HG03045 (cell line): Measurements from ENCODE around the gene LMOD2.
"Not testable (repeated sequence)": the region's sequence is repeated elsewhere in the genome, so short reads cannot be mapped to it uniquely, and the experiment has no call there.

Experiments used
- ATAC-seq: cut with Tn5 transposase; IDR thresholded peaks from one replicate; pipeline ENCODE4 v1.9.1; 2021; ENCODE audit warnings: mild to moderate bottlenecking, moderate library complexity; ENCODE audit not compliant: unreplicated experiment

Gene LMOD2, protein sequence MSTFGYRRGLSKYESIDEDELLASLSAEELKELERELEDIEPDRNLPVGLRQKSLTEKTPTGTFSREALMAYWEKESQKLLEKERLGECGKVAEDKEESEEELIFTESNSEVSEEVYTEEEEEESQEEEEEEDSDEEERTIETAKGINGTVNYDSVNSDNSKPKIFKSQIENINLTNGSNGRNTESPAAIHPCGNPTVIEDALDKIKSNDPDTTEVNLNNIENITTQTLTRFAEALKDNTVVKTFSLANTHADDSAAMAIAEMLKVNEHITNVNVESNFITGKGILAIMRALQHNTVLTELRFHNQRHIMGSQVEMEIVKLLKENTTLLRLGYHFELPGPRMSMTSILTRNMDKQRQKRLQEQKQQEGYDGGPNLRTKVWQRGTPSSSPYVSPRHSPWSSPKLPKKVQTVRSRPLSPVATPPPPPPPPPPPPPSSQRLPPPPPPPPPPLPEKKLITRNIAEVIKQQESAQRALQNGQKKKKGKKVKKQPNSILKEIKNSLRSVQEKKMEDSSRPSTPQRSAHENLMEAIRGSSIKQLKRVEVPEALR

DNA sequence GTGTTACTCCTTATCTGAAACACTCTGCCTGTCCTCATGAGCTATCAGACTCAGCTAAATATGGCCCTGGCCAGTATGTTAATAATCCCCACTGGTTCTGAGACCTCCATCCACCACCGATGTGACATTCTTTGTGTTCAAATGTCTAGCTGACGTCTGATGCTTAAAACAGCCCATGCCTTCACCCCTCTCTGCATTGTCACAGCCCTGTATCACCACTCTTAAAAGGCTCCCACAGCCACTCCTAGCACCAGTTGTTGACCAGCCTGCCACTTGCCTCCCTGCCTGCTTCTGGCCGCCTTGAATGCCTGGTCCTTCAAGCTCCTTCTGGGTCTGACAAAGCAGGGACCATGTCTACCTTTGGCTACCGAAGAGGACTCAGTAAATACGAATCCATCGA lies at the start of gene LMOD2:
Gene LMOD2, plus strand, starts transcription at position 253 of the 400 bp plus-strand sequence. Its CDS starts 98 bp downstream, at position 351.
- ATAC-seq: no peak

DNA sequence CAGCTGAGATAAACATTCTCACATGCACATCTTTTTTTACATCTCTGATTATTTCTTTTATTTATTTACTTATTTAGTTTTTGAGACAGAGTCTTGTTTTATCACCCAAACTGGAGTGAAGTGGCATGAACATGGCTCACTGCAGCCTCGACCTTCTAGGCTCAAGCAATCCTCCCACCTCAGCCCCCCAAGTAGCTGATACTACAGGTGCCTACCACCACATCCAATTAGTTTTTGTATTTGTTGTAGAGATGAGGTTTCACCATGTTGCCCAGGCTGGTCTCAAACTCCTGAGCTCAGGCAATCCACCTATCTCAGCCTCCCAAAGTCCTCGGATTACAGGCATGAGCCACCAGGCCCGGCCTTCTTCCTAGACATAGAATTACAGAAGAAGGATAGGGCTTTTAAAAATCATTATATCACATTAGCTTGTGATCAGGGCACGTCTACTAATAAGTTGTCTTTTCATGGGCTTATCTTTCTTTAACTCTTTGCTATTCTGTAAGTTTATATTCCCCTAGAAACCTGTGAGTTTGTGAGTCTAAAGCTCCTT lies 48.2 kb upstream of the LMOD2 start:
- no peak for ATAC-seq

DNA sequence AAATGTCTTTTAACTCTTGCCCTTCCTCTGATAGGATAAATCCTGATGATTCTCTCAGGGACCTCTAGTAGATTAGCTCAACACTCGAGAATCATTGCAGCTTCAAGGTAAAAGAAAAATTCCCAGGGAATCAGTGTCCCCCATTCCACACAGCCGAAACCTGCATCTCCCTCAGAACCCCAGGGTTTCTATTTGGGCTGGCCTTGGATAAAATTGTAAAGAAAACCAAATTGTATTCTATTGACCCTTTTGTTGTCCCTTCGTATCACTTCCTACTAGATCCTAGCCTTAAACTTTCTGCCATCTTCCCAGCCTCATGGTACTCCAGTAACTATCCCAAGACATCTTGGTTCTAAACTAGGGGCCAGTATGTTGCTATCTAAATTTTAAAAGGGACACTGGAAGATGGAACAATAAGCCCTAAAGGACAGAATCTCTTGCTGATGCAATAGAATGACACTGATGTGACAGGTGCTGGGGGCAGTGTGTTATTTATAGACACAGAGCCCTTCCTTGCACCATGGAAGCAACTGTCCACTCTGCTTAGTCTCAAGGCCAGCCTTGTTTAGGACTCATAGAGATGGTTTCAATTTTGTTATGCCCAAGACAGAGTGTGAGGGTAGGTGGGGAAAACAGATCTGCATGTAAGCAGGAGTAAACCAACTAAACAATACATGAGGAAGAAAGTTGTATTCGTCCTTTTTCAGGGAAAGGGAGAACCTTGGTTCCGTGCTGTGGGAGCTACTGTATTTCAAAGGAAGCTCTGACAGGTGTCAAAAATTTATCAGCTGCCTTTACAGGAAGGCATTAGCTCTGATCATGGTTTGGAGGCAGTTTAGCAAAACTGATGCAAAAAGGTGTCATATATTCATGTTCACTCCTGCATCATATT lies 46.4 kb upstream of the LMOD2 start:
- no peak for ATAC-seq

DNA sequence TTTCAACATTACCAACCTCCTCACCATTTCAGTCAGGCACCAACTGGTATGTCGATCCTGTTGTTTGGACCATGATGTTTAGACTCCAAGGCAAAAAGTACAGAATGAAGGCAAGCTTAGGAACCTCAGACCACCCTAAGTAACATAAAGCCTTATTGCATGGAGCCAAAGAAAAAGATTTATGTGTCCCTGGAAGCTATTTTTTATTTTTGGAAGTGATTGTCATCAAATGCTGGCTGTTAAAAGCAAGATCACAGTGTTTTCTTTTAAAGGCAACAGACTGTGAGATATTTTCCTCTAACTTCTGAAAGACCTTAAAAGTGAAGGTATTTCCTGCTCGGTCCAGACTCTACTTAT lies 45.8 kb upstream of the LMOD2 start:
- ATAC-seq: no peak

DNA sequence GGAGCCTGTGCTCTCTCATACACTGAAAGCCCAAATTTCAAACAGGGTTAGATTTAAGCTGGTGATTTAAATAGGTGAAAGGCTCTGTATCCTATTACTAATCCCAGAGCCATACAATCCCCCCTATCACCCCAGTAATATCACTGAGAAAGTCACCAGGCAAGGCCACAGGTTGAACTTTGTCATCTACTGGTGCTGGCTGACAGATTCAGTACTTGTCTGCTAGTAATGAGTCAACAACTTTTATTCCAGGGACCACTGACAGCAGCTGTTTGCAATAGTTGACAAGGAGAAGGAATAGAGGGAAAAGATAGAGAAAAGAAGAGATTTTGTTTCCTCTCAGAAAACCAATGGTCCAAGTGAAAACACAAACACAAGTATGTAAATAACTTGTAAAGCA lies 43.6 kb upstream of the LMOD2 start:
- no peak for ATAC-seq

DNA sequence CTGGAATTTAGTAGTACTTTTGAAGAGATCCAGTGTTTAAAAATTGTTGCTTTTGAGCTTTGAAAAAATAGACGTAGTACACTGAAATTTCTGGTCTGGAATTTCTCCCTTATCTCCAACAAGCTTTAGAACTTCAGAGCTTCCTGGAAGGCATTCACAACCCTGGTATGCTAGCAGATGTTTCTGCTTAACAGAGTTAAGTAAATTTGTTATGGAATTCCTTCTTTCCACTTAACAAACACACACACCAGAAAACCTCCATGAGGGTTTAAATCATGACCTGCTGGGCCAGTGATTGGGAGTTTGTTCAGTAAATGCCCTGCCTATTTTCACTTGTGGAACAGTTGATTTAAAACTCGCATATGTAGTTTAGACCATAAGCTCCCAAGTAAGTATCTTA lies 40.3 kb upstream of the LMOD2 start:
- no peak for ATAC-seq

DNA sequence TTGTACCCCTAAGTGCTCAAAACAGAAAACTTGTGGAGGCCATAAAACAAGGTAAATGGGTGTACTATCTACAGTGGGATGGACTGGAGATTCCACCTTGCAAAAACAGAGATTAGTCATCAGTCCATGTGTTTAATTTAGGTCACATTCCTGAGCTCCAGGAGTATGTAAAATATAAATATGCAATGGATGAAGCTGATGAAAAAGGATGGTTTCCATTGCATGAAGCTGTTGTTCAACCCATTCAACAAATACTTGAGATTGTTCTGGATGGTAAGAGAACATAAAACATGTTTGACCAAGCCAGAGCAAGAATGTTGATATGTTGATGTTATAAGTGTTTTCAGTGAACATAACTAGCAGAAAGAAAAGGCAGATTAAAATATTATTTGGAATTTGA lies 39.4 kb upstream of the LMOD2 start:
- no peak for ATAC-seq

DNA sequence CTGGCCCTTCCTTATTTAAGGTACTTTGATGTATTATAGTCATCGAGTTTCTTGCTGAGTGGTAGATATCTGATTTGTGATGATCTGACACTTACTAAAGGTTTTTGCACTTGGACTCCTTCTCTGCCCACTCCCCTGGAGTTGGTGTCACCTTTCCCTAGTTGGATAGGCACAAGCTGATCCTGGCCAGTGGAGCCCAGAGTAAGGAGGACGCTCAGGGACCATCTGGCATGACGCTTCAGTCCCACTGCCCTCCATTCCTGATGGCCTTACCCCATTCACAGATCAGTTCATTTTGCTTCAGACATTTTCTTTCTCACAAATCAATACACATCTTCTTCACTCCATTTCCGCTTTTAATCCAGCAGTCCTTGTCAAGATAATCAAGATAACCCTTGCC lies 34.0 kb upstream of the LMOD2 start:
- no peak for ATAC-seq

DNA sequence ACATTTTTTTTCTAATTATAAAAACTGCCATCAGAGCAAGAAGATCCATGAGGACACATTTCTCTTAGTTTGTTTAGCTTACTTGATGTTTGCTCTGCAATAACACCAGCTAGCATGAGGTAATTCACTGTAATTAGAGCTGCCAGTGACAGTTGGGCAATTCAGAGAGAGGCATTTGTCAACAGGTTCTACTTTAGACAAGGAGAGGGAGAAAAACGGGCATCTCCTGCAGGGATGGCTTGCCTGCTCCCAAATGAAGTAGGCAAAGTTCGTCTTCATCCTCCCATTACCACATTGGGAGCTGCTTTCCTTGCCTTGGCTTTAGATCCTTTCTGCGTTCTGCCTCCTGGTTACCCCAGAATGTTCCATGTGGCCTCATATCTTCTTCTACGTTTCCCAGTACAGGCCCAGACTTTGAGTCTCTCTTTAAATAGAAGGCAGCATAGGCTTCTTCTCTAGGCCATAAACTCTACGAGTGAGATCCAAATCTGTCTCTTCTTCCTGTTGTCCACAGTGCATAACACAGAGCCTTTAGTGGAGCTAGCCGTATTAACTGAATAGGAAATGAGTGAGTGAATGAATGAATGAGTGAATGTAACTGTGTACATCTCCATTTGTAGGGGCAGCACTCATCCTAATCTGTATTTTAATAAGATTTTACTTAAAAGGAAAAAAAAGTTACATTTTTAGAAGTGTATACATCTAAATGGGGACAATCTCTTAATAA lies 32.8 kb upstream of the LMOD2 start:
- no peak for ATAC-seq

DNA sequence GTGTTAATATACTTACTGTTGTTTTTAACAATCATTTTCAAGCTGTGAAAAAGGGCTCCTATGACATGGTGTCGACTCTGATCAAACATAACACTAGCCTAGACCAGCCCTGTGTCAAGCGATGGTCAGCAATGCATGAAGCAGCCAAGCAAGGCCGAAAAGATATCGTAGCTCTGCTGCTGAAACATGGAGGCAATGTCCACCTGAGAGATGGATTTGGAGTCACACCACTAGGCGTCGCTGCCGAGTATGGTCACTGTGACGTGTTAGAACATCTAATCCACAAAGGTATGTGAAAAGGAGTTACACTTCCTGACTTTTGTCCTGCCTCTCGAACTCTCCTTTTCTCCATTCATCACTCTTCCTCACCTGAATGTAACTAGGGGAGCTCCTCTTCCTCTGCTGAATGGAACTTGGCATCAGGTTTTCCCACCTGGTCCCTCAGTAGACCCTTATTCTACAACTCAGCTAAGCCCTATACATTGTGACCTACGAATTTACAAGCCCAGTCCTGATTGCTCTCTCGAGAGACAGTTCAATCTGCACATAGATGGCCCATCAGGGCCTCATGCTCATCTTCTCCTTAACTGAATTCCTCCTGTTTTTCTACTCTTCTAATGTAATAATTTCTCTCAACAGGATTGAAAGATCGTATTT lies 31.0 kb upstream of the LMOD2 start:
- peak; percentile 97 for ATAC-seq

DNA sequence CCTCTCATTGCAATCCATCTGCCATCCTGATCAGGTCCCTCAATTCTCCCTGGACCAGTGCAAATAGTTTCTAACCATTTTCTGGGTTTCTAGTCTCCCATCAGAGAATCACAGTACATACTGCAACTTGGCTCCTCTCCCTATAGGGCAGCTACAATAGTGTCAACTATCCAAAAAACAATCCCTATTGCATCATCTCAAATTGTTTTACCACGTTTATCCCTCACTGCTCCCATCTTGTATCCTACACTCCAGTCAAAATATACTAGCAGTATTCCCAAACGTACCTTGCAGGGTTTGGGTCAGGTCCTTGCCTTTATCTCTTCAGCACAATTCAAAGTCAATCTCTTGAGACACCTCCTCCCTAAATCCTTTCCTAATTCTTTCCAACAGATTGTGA lies 30.4 kb upstream of the LMOD2 start:
- ATAC-seq: no peak

DNA sequence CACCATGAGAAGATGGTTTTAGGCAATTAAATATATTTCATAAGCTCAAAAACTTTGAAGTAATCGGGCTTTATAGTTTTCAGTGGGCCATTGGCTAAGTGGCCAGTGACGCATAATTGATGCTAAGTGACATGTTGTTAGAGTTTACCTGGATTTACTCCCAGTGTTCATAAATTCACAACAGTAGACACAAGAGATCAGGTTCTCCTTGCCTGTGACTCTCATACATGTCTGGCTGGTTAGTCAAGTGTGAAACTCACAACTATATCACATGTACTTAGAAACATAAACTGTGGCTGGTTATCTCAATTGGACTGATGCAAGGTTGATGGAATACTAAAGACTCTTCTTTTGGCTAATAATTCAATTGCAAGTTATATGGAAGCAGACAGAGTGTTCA lies 27.8 kb upstream of the LMOD2 start:
- ATAC-seq: no peak

DNA sequence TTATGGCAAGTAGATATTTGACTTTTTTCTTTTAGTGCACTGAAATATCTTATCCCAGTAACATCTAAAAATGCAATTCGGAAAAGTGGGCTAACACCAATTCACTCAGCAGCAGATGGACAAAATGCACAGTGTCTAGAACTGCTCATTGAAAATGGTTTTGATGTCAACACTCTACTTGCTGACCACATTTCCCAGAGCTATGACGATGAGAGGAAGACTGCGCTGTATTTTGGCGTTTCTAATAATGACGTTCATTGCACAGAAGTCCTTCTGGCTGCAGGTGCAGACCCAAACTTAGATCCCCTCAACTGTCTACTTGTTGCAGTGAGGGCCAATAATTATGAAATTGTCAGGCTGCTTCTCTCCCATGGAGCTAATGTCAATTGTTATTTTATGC lies 26.8 kb upstream of the LMOD2 start:
- ATAC-seq: no peak

DNA sequence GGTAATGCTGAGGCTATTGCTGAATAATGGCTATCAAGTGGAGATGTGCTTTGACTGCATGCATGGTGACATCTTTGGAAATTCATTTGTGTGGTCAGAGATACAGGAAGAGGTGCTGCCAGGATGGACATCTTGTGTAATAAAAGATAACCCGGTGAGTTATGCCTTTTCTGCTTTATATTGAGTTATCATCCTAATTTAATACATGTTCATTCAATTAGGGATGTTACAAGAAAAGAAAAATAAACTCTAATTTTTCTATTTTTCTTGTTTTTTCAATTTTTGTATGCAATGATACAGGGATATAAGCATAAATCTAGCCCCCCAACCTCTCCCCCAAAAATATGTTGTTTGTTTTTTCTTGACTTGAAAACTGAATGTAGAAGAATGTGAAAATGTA lies 26.4 kb upstream of the LMOD2 start:
- ATAC-seq: no peak

DNA sequence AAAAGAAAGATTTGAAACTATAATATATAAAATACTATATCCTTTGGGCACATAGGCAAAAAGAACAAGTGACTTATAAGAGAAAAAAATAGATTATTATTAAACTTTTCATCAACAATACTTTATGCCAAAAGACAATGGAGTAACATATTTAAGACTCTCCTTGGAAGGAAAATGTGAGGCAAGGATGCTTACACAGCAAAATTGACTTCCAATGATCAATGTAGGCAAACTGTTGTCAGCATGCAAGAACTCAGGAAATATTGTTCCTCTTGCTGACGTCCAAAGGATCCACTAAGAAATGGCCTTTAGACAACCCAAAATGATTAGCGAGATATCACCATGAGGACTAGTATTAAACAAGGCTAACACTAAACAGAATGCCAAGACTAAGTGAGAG lies 22.9 kb upstream of the LMOD2 start:
- ATAC-seq: no peak

DNA sequence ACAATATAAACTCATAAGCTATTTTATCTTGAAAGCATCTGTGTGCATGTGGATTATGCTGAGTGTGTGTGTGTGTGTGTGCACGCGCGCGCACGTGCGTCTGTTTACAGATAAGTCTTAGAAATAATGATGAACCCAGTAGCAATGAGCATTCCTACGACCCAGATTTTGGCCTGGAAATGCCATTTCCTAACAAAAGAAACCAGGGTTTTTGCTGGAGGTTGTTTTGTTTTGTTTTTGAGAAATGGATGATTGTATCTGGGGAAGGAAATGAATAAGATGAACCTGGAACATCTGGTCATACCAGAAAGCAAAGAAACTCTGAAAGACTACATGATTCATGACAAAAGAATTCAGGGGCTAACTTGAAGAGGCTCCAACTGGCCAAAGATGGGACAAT lies 22.1 kb upstream of the LMOD2 start:
- no peak for ATAC-seq

DNA sequence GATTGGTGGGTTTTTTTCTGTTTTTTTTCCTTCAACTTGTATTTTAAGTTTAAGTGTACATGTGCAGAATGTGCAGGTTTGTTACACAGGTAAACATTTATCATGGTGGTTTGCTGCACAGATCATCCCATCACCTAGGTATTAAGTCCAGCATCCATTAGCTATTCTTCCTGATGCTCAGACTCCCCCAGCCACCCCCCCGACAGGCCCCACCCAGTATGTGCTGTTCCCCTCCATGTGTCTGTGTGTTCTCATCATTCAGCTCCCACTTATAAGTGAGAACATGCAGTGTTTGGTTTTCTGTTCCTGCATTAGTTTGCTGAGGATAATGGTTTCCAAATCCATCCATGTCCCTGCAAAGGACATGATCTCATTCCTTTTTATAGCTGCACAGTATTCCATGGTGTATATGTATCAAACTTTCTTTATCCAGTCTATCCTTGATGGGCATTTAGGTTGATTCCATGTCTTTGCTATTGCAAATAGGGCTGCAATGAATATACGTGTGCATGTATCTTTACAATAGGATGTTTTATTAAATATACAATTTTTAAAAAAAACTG lies 21.6 kb upstream of the LMOD2 start:
- not testable (repeated sequence) for ATAC-seq

DNA sequence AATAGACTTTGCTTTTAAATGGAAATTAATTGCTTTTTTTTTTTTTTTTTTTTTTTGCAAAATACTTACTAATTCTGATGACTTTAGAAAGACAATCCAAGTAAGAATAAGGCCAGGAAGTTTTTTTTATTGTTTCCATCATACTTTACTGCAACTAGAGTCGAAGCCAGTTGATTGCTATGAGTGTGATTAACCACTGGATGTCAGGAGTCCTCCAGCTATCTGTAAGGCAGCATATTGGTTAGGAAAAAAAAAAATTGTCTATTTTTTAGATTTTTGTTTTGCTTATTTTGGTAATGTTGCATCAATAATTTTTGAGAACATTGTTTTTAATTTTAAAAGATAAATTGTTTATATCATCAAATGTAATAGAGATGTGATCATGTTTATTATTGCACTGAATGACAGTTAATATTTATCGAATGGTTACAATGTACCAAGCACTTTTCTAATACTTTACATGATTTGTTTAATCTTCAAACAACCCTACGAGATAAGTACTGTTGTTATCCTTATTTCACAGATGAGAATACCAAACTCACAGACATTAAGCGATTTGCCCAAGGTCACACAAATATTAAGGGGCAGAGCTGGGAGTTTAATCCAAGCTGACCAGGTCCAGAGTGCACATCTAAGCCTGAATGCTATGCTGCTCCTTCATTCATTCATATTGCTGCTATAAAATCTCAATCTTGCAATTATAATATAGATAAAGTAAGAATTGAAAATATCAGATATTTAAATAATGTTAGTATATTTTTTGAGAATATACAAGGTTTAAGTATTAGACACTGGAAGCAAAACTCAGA lies 19.9 kb upstream of the LMOD2 start:
- no peak for ATAC-seq

DNA sequence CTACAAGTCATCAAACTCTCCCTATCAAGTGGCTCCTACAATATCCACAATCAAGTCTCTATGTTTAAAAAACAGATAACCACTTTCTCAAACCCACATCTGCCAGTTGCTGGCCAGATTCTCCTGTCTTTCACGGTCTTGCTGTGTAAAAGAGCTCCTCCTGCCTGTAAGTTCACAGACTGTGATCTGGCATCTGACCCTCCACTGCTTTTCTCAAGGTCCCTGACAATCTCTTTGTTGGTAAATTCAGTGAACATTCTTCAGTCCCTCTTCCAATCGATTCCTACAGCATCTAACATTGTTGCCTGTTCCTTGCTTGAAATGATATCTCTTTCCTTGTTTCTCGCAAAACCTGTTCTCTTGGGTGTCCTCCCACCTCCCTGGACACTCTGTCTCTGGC lies 18.5 kb upstream of the LMOD2 start:
- ATAC-seq: no peak
